Transverse colon (tissue), 3 donors: ENCODE results near the gene SPI1.

Source experiments
- EP300 ChIP-seq: sonication (generic); formaldehyde crosslinking; IDR thresholded peaks from one replicate; pipeline ENCODE4 v1.6.1; 2017; ENCODE audit warnings: antibody characterized with exemption, low read depth
- TF ChIP-seq, protein P1 (sequence below), 5 experiments: fragments of 200-600 bp in 3 of 5; fragments of 450-650 bp in 2 of 5; sonication (generic) in 3 of 5; IDR thresholded peaks; 1 replicate in 2 of 5; 2 replicates in 3 of 5; pipeline ENCODE4 v1.5.1; 2016 to 2017; ENCODE audit warnings: antibody characterized with exemption in 5 of 5, inconsistent platforms in 3 of 5, mild to moderate bottlenecking in 2 of 5, moderate library complexity in 1 of 5

DNA sequence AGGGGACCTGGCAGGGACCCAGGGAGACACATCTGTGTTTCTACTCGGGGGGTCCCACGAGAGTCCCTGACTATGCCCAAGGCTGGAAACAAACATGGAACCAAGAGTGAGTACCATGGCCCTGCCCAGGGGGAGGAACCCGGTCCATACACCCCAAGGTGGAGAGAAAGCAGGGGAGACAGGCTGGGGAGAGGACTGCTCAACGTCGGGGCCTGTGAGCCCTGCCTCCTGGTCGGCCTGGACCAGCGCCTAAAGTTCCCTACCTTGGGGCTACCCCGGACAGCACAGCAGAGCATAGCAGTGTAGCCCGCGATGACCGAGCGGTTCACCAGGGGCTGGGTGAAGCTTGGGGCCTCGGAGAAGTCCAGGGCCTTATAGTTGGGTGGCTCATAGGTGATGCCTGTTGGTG is 46.0 kb downstream of the SPI1 start:
- TF ChIP-seq, protein P1, sequence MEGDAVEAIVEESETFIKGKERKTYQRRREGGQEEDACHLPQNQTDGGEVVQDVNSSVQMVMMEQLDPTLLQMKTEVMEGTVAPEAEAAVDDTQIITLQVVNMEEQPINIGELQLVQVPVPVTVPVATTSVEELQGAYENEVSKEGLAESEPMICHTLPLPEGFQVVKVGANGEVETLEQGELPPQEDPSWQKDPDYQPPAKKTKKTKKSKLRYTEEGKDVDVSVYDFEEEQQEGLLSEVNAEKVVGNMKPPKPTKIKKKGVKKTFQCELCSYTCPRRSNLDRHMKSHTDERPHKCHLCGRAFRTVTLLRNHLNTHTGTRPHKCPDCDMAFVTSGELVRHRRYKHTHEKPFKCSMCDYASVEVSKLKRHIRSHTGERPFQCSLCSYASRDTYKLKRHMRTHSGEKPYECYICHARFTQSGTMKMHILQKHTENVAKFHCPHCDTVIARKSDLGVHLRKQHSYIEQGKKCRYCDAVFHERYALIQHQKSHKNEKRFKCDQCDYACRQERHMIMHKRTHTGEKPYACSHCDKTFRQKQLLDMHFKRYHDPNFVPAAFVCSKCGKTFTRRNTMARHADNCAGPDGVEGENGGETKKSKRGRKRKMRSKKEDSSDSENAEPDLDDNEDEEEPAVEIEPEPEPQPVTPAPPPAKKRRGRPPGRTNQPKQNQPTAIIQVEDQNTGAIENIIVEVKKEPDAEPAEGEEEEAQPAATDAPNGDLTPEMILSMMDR (IDR thresholded peaks at IDR 0.05), result no peak
- no peak for TF ChIP-seq EP300
